IMR-90 (cell line): ENCODE results near the gene CACNA2D1. TPM values are rescaled to one million over a fixed set of nuclear protein-coding genes. Genes with fewer than 3 reads are reported as not detected.

Experiments used
- ATAC-seq: fragments of 200-7000 bp; cut with Tn5 transposase; 2 replicates; pipeline ENCODE4 v1.9.1; 2020; ENCODE audit warnings: low read depth, mild to moderate bottlenecking, moderate library complexity
- BruUV-seq: library from RNA; stranded (reverse); fragments of 400-500 nt; replicated peaks from 2 replicates; lab custom pipeline; 2021; lab: Mats Ljungman, UMichigan
- CTCF ChIA-PET: fragments of 300-600 bp; formaldehyde crosslinking; extraction: SDS; loops from one replicate; lab custom pipeline; 2021; ENCODE audit warnings: antibody characterized with exemption; lab: Yijun Ruan, JAX
- POLR2A ChIA-PET: fragments of 300-600 bp; sonication (Branson Sonifier 250); formaldehyde crosslinking; loops from one replicate; lab custom pipeline; 2022; ENCODE audit warnings: antibody characterized with exemption; ENCODE audit not compliant: unreplicated experiment; lab: Charles Lee
- DNase-seq: peaks from one replicate; pipeline ENCODE4 v3.0.0; 2013
- H2AFZ ChIP-seq: replicated peaks from 2 replicates; pipeline ENCODE3; 2013; ENCODE audit warnings: low read length, mild to moderate bottlenecking; ENCODE audit not compliant: poor library complexity
- H2AK5ac ChIP-seq: 2 replicates; pipeline ENCODE4 v1.6.1; 2013; ENCODE audit warnings: low read depth, low read length, inconsistent platforms
- H2AK9ac ChIP-seq: replicated peaks from 2 replicates; pipeline ENCODE3; 2013; ENCODE audit warnings: mild to moderate bottlenecking, low read depth, low read length, moderate library complexity; ENCODE audit not compliant: poor library complexity
- H2BK120ac ChIP-seq: 2 replicates; pipeline ENCODE4 v1.6.1; 2013; ENCODE audit warnings: low read depth, low read length, inconsistent platforms
- H2BK15ac ChIP-seq: 3 replicates; pipeline ENCODE4 v1.6.1; 2013; ENCODE audit warnings: low read depth, low read length, inconsistent platforms
- H2BK20ac ChIP-seq: 2 replicates; pipeline ENCODE4 v1.6.1; 2013; ENCODE audit warnings: low read depth, mild to moderate bottlenecking, inconsistent platforms, low read length, moderate library complexity
- H2BK5ac ChIP-seq: 2 replicates; pipeline ENCODE4 v1.6.1; 2013; ENCODE audit warnings: mild to moderate bottlenecking, low read depth, low read length, inconsistent platforms; ENCODE audit not compliant: poor library complexity, severe bottlenecking
- H3K14ac ChIP-seq: replicated peaks from 2 replicates; pipeline ENCODE4 v1.6.1; 2013; ENCODE audit warnings: low read depth, low read length, inconsistent platforms
- H3K18ac ChIP-seq: 2 replicates; pipeline ENCODE4 v1.6.1; 2013; ENCODE audit warnings: low read depth, low read length, control low read depth
- H3K23ac ChIP-seq: 2 replicates; pipeline ENCODE4 v1.6.1; 2013; ENCODE audit warnings: low read depth, low read length, inconsistent platforms
- H3K27ac ChIP-seq: 2 replicates; pipeline ENCODE4 v1.5.1; 2013; ENCODE audit warnings: mild to moderate bottlenecking, control low read depth, low read length; ENCODE audit not compliant: insufficient read depth
- H3K27me3 ChIP-seq: 2 replicates; pipeline ENCODE4 v1.6.1; 2013; ENCODE audit warnings: low read length; ENCODE audit not compliant: control insufficient read depth, insufficient read depth
- H3K36me3 ChIP-seq: 2 replicates; pipeline ENCODE4 v1.6.1; 2013; ENCODE audit warnings: low read length, mixed read lengths; ENCODE audit not compliant: control insufficient read depth, insufficient read depth
- H3K4ac ChIP-seq: 2 replicates; pipeline ENCODE4 v1.6.1; 2013; ENCODE audit warnings: low read depth, low read length, inconsistent platforms
- H3K4me1 ChIP-seq: 2 replicates; pipeline ENCODE4 v1.6.1; 2013; ENCODE audit warnings: low read length, mixed read lengths; ENCODE audit not compliant: control insufficient read depth, insufficient read depth
- H3K4me2 ChIP-seq: 2 replicates; pipeline ENCODE4 v1.6.1; 2013; ENCODE audit warnings: low read depth, mild to moderate bottlenecking, control low read depth, low read length, moderate library complexity
- H3K4me3 ChIP-seq: 2 replicates; pipeline ENCODE4 v1.5.1; 2013; ENCODE audit warnings: low read depth, mild to moderate bottlenecking, control low read depth, low read length, moderate library complexity; ENCODE audit not compliant: insufficient read depth
- H3K56ac ChIP-seq: 2 replicates; pipeline ENCODE4 v1.6.1; 2013; ENCODE audit warnings: low read length, inconsistent platforms; ENCODE audit not compliant: insufficient read depth; ENCODE audit errors: extremely low read depth
- H3K79me1 ChIP-seq, 2 experiments: 2 replicates each; pipeline ENCODE4 v1.6.1; 2013; ENCODE audit warnings: low read length in 2 of 2, inconsistent platforms in 1 of 2, low read depth in 1 of 2
- H3K9ac ChIP-seq: 2 replicates; pipeline ENCODE4 v1.6.1; 2013; ENCODE audit warnings: low read depth, low read length, control low read depth
- H3K9me1 ChIP-seq: 2 replicates; pipeline ENCODE4 v1.6.1; 2013; ENCODE audit warnings: low read length, inconsistent platforms; ENCODE audit not compliant: insufficient read depth
- H3K9me3 ChIP-seq: 2 replicates; pipeline ENCODE4 v1.6.1; 2013; ENCODE audit warnings: low read length; ENCODE audit not compliant: control insufficient read depth, insufficient read depth
- H4K20me1 ChIP-seq: 2 replicates; pipeline ENCODE4 v1.6.1; 2013; ENCODE audit warnings: low read length, inconsistent platforms; ENCODE audit not compliant: insufficient read depth
- H4K5ac ChIP-seq: 2 replicates; pipeline ENCODE4 v1.6.1; 2013; ENCODE audit warnings: mild to moderate bottlenecking, low read depth, low read length, control low read depth
- H4K8ac ChIP-seq, 2 experiments: 2 replicates each; pipeline ENCODE4 v1.6.1; 2013; ENCODE audit warnings: low read depth in 2 of 2, low read length in 2 of 2, control low read depth in 1 of 2, inconsistent platforms in 1 of 2
- H4K91ac ChIP-seq: 2 replicates; pipeline ENCODE4 v1.6.1; 2013; ENCODE audit warnings: low read depth, low read length, inconsistent platforms; ENCODE audit not compliant: insufficient read depth
- CEBPB ChIP-seq: IDR thresholded peaks from 2 replicates; pipeline ENCODE4 v1.6.1; 2012; ENCODE audit warnings: low read depth, low read length, improper control_type of control experiment
- CHD1 ChIP-seq: IDR thresholded peaks from 2 replicates; pipeline ENCODE4 v1.6.1; 2012; ENCODE audit warnings: low read depth, low read length, improper control_type of control experiment
- ELK1 ChIP-seq: fragments of 150-350 bp; IDR thresholded peaks from 2 replicates; pipeline ENCODE4 v1.6.1; 2016; ENCODE audit warnings: low read depth, mild to moderate bottlenecking, low read length, moderate library complexity, borderline replicate concordance
- FOS ChIP-seq: fragments of 150-350 bp; IDR thresholded peaks from 2 replicates; pipeline ENCODE4 v1.6.1; 2016; ENCODE audit warnings: low read depth, low read length
- MAFK ChIP-seq: IDR thresholded peaks from 2 replicates; pipeline ENCODE4 v1.6.1; 2012; ENCODE audit warnings: low read depth, low read length, improper control_type of control experiment
- MXI1 ChIP-seq: IDR thresholded peaks from 2 replicates; pipeline ENCODE4 v1.6.1; 2012; ENCODE audit warnings: low read depth, mild to moderate bottlenecking, low read length, moderate library complexity, borderline replicate concordance
- NFE2L2 ChIP-seq: fragments of 150-350 bp; IDR thresholded peaks from 2 replicates; pipeline ENCODE4 v1.6.1; 2016; ENCODE audit warnings: low read depth, mild to moderate bottlenecking, low read length
- POLR2A ChIP-seq: IDR thresholded peaks from 2 replicates; pipeline ENCODE4 v1.6.1; 2012; ENCODE audit warnings: mild to moderate bottlenecking, low read depth, low read length
- RAD21 ChIP-seq: IDR thresholded peaks from 2 replicates; pipeline ENCODE4 v1.6.1; 2012; ENCODE audit warnings: low read length, improper control_type of control experiment
- RCOR1 ChIP-seq: IDR thresholded peaks from 2 replicates; pipeline ENCODE4 v1.6.1; 2012; ENCODE audit warnings: mild to moderate bottlenecking, low read length, improper control_type of control experiment; ENCODE audit not compliant: insufficient replicate concordance
- USF2 ChIP-seq: fragments of 150-350 bp; IDR thresholded peaks from 2 replicates; pipeline ENCODE4 v1.6.1; 2017; ENCODE audit warnings: mild to moderate bottlenecking, antibody characterized with exemption, low read length, low read depth
- WGBS, 2 experiments: methylation state at CpG; one replicate each; pipeline versions ENCODE4 v1.1.5 to v1.1.7; 2013; ENCODE audit warnings: missing lambda C conversion rate in 2 of 2; ENCODE audit not compliant: insufficient read length in 1 of 2; ENCODE audit errors: extremely low coverage in 2 of 2; 5-methylcytosine and 5-hydroxymethylcytosine counted together
- dilution Hi-C: fragments of 300-500 bp; cut with HindIII; formaldehyde crosslinking; loops from one replicate; pipeline ENCODE4 v1.14.3; 2018; ENCODE audit warnings: low sequenced_read_pairs; ENCODE audit not compliant: unreplicated experiment
- in situ Hi-C: fragments of 300-500 bp; cut with MboI; formaldehyde crosslinking; loops from 3 replicates; pipeline ENCODE4 v1.14.3; 2019; ENCODE audit warnings: low sequenced_read_pairs, inconsistent platforms, mixed read lengths
- intact Hi-C: fragments of 100-400 bp; cut with micrococcal nuclease; formaldehyde crosslinking; loops from 2 replicates; pipeline ENCODE4 v1.10.0; 2022
- polyA plus RNA-seq, 3 experiments: library from polyadenylated mRNA; depleted of rRNA; stranded (reverse); fragments of >200 nt; gene quantifications; 2 replicates each; pipeline ENCODE4 v1.2.3, GENCODE V29; 2012; ENCODE audit warnings: low replicate concordance in 1 of 3
- total RNA-seq: library from RNA; depleted of rRNA; stranded (reverse); fragments of >200 nt; gene quantifications from 2 replicates; pipeline ENCODE4 v1.2.3, GENCODE V29; 2012

Gene CACNA2D1
- total and polyA plus RNA-seq, 2 of the 4 experiments (the other 2 are of a cell fraction), result 5.8 to 21.9 TPM

DNA sequence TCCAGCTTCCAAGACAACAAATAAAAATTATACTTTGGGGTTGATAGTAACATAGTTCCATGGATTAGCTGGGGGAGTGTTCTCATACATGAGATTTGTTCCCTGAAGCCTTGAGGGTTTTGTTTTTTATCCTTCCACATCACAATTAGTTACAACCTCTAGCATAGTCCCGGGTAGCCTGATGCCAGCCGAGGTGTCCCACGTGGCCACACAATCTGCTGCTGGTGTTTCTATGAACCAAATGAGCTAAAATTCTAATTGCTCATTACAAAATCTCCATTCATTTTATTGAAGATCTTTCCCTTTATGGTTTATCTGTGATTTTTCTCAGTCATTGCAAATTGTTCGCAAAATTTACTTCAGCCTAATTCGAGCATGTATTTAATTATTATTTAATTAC is 84.7 kb downstream of the CACNA2D1 start:
- no peak for DNase-seq
- ATAC-seq, result no peak

More for the DNA sequence above, 84.7 kb downstream of the CACNA2D1 start:
- Histone ChIP-seq H4K20me1 (no peaks in the 10 kb centered on the region), H3K27me3 (no peaks in the 10 kb centered on the region), H3K14ac (no peak overlapping the region), H3K4me1 (peaks cover 2% of the 10 kb centered on the region; the same call in 1 of the 2 replicates), H4K91ac (no peak overlapping the region), H4K5ac (no peak overlapping the region), H2AK9ac (no peak overlapping the region), H2BK20ac (no peak overlapping the region), H3K27ac (no peak overlapping the region), H2AK5ac (no peak overlapping the region), H3K9me1 (no peaks in the 10 kb centered on the region), H3K9ac (no peak overlapping the region), H3K36me3 (0 out of 2 replicates have a peak, but pooled peaks cover under 1% of the 10 kb centered on the region), H3K79me1 (peaks cover 2 to 4% of the 10 kb centered on the region in 2 experiments; a peak in 2 of 4 replicates), H2BK120ac (no peak overlapping the region), H4K8ac (no peak overlapping the region), H3K18ac (no peak overlapping the region), H3K9me3 (no peaks in the 10 kb centered on the region), H3K56ac (no peak overlapping the region), H3K4me2 (no peak overlapping the region), H2AFZ (no peak overlapping the region), H2BK15ac (no peak overlapping the region), H3K4me3 (no peak overlapping the region), H3K4ac (no peak overlapping the region), H2BK5ac (no peak overlapping the region), H3K23ac (no peak overlapping the region)
- in situ Hi-C loops (no loop called here), intact Hi-C loops (no loop called here), dilution Hi-C loops (no loop called here)
- no CpG with 5 or more reads among the region's 5 CpGs for WGBS, 2 experiments
- POLR2A ChIA-PET, result no interaction called here
- BruUV-seq, result no TSS peak
- CTCF ChIA-PET, result interaction anchor here (0.5 to 1.2 kb wide), 3 partner anchors 32 to 50 kb away, joined by 3 read pairs; no protein-coding TSS in a partner anchor
- TF ChIP-seq FOS (no peak), USF2 (no peak), MAFK (no peak), NFE2L2 (no peak), POLR2A (no peak), RAD21 (no peak), MXI1 (no peak), CHD1 (no peak), CEBPB (no peak), RCOR1 (no peak), ELK1 (no peak)
